Bladder microvascular endothelial cell (primary cell): ENCODE measurements around the gene TGFB3. TPM values are rescaled to one million over a fixed set of nuclear protein-coding genes. Genes with fewer than 3 reads are reported as not detected.

Source experiments
- total RNA-seq: library from RNA; depleted of rRNA; stranded (reverse); fragments of >200 nt; gene quantifications from 2 replicates; pipeline ENCODE4 v1.2.3, GENCODE V29; 2014

TGFB3 gene
- 1.3 and 2.5 TPM in 2 replicates for total RNA-seq

DNA sequence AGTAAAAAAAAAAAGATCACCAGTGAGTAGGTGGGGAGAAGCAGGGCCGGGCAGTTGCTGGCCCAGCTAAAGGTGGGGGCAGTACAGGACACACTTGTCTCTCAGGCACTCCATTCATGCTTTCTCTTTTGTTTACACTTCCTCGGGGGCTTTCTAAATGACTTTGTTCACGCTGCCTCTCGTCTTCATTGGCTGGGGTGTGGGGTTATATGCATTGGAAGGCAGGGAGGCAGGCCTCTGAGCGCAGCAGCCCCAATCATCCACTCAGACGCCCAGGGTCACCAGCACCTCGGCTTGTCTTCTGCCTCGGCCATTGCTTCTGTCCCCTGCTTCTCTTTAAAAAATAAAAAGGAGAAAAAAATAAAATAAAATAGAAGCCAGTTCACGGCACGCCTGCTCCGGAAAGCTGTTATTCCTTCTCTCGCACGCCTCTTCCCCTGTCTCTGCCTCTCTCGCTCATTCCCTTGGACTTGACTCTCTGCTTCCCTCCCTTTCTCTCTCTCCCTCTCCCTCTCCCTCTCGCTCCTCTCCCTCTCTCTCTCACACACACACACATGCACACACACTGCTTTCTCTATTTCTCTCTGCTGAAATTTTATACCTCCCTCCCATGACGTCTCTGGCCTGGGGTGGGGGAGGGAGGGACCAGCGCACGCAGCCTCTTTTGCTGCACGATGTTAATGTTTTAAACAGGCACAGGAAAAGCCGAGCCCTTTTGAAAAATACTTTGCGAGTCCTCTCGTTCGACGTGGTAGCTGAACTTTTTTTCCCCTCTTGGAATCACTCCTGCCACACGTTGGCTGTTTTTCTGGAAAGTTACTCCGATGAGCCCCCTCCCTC, at the start of gene TGFB3:
TSS of gene TGFB3 (minus strand) at position 570 of the 840 bp plus-strand sequence. CDS start 1,102 bp downstream, outside the sequence.

GRCh38 chr14:75985618-75986438, 4.0 kb upstream of the TGFB3 start, which contains the start of gene IFT43:
Gene IFT43, plus strand, starts transcription at chr14:75985763. Its CDS starts 24 bp downstream, at chr14:75985787.

Other genes with a start within 250 kb of the TGFB3 start
- 19.1 and 23.2 TPM in 2 replicates for gene IFT43, start 3.8 kb upstream of the TGFB3 start, total RNA-seq
- gene GPATCH2L, start 169.9 kb upstream of the TGFB3 start, total RNA-seq = 25.9 and 74.3 TPM in 2 replicates